Transverse colon (tissue), 4 donors: ENCODE measurements around the gene SPATA31C1.

ENCODE experiments used
- EP300 ChIP-seq: sonication (generic); formaldehyde crosslinking; IDR thresholded peaks from one replicate; pipeline ENCODE4 v1.6.1; 2017; ENCODE audit warnings: antibody characterized with exemption, low read depth
- POLR2AphosphoS5 ChIP-seq, 3 donors: sonication (generic); formaldehyde crosslinking; IDR thresholded peaks; one replicate each; pipeline ENCODE4 v1.6.1; 2016; ENCODE audit warnings: antibody characterized with exemption in 3 of 3
- TF ChIP-seq, protein P1 (sequence below), 5 experiments: fragments of 200-600 bp in 3 of 5; fragments of 450-650 bp in 2 of 5; sonication (generic) in 3 of 5; IDR thresholded peaks; 1 replicate in 2 of 5; 2 replicates in 3 of 5; pipeline ENCODE4 v1.5.1; 2016 to 2017; ENCODE audit warnings: antibody characterized with exemption in 5 of 5, inconsistent platforms in 3 of 5, mild to moderate bottlenecking in 2 of 5, moderate library complexity in 1 of 5

DNA sequence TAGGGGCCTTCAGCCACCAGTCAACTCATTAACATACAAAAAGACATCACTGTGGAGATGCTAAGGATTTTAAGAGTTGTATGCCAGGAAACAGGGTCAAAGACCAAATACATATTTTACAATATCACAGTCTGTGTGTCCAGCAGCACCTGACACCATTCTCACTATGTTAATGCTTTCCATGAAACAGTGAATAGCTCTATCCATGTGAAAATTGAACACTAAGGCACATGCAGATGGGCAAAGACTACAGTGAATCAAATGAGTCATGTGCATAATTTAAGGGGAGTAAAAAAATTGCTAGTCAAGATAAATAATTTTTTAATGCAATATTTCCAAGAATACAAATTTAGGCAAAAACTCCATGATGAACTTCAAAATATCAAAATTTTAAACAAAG, 42.7 kb upstream of the SPATA31C1 start:
- TF ChIP-seq, protein P1, sequence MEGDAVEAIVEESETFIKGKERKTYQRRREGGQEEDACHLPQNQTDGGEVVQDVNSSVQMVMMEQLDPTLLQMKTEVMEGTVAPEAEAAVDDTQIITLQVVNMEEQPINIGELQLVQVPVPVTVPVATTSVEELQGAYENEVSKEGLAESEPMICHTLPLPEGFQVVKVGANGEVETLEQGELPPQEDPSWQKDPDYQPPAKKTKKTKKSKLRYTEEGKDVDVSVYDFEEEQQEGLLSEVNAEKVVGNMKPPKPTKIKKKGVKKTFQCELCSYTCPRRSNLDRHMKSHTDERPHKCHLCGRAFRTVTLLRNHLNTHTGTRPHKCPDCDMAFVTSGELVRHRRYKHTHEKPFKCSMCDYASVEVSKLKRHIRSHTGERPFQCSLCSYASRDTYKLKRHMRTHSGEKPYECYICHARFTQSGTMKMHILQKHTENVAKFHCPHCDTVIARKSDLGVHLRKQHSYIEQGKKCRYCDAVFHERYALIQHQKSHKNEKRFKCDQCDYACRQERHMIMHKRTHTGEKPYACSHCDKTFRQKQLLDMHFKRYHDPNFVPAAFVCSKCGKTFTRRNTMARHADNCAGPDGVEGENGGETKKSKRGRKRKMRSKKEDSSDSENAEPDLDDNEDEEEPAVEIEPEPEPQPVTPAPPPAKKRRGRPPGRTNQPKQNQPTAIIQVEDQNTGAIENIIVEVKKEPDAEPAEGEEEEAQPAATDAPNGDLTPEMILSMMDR (IDR thresholded peaks at IDR 0.05) = no peak
- TF ChIP-seq EP300 (no peak), POLR2AphosphoS5 (IDR thresholded peaks at IDR 0.05) (no peak)
